Lower leg skin (tissue), 4 donors: Measurements from ENCODE around the gene UCHL1. TPM values are rescaled to one million over a fixed set of nuclear protein-coding genes. Genes with fewer than 3 reads are reported as not detected.

ENCODE experiments used
- DNase-seq, 2 donors: peaks; one replicate each; pipeline ENCODE4 v3.0.0-alpha.2; 2019; ENCODE audit warnings: low spot score in 2 of 2
- H3K4me3 ChIP-seq: fragments of 200-600 bp; sonication (generic); 2 replicates; pipeline ENCODE4 v1.5.1; 2017; ENCODE audit warnings: mild to moderate bottlenecking, low read depth; ENCODE audit not compliant: poor library complexity, severe bottlenecking
- CTCF ChIP-seq, 3 donors: fragments of 450-650 bp; IDR thresholded peaks; one replicate each; pipeline ENCODE4 v1.5.1; 2016; ENCODE audit warnings: antibody characterized with exemption in 3 of 3, mild to moderate bottlenecking in 3 of 3, moderate library complexity in 2 of 3
- POLR2A ChIP-seq, 2 donors: fragments of 450-650 bp; IDR thresholded peaks; one replicate each; pipeline ENCODE4 v1.6.1; 2016 to 2017; ENCODE audit warnings: antibody characterized with exemption in 2 of 2, mild to moderate bottlenecking in 1 of 2, moderate library complexity in 1 of 2
- WGBS, 2 donors: methylation state at CpG; one replicate each; pipeline ENCODE4 v1.1.5; 2018; 5-methylcytosine and 5-hydroxymethylcytosine counted together
- intact Hi-C: fragments of 100-400 bp; cut with DNase I; formaldehyde crosslinking; loops from one replicate; pipeline ENCODE4 v1.15.0; 2023; ENCODE audit warnings: low total_unique reads
- total RNA-seq, 4 donors: library from RNA; depleted of rRNA; stranded (reverse); fragments of >200 nt; gene quantifications; one replicate each; pipeline ENCODE4 v1.1.0, GENCODE V29; 2016

Gene UCHL1
- total RNA-seq, 4 donors from 2014 or later: 2.2 to 8.3 (median 5.1) TPM

GRCh38 chr4:41285202-41285863, 28.6 kb downstream of the UCHL1 start:
- DNase-seq: no peak
- TF ChIP-seq CTCF (IDR thresholded peaks at IDR 0.05): no peak
- TF ChIP-seq POLR2A (IDR thresholded peaks at IDR 0.05): no peak
- intact Hi-C loops: no loop called here
- WGBS, 2 donors: 92 to 94% methylated on average over 6 of the region's 6 CpGs
- H3K4me3 ChIP-seq: no peak overlapping the region

- TF ChIP-seq CTCF (IDR thresholded peaks at IDR 0.05): no peak
- no peak for TF ChIP-seq POLR2A (IDR thresholded peaks at IDR 0.05)
- intact Hi-C loops: no loop called here
- no peak overlapping the region for H3K4me3 ChIP-seq
- no peak for DNase-seq
- 87 to 89% methylated on average over 3 of the region's 3 CpGs for whole genome bisulfite sequencing, 2 donors
Observed at GRCh38 chr4:41285864-41286235, 29.1 kb downstream of the UCHL1 start.

GRCh38 chr4:41287005-41287404, 30.3 kb downstream of the UCHL1 start:
- WGBS, 2 donors: 78 to 96% methylated on average over 1 of the region's 1 CpG
- no peak for DNase-seq
- intact Hi-C loops: no loop called here
- no peak overlapping the region for H3K4me3 ChIP-seq
- TF ChIP-seq POLR2A (IDR thresholded peaks at IDR 0.05) (no peak), CTCF (IDR thresholded peaks at IDR 0.05) (no peak)

GRCh38 chr4:41287852-41288251, 31.1 kb downstream of the UCHL1 start:
- no peak for DNase-seq
- intact Hi-C loops: no loop called here
- no peak for TF ChIP-seq POLR2A (IDR thresholded peaks at IDR 0.05)
- TF ChIP-seq CTCF (IDR thresholded peaks at IDR 0.05): no peak
- no peak overlapping the region for H3K4me3 ChIP-seq
- 83 to 92% methylated on average over 6 to 10 of the region's 10 CpGs for WGBS, 2 donors

GRCh38 chr4:41288254-41288653, 31.5 kb downstream of the UCHL1 start:
- 92 to 95% methylated on average over 10 of the region's 10 CpGs for WGBS, 2 donors
- no peak overlapping the region for H3K4me3 ChIP-seq
- TF ChIP-seq POLR2A (IDR thresholded peaks at IDR 0.05): no peak
- TF ChIP-seq CTCF (IDR thresholded peaks at IDR 0.05): no peak
- intact Hi-C loops: no loop called here
- DNase-seq: no peak

GRCh38 chr4:41290479-41290878, 33.8 kb downstream of the UCHL1 start:
- no peak for DNase-seq
- no peak overlapping the region for H3K4me3 ChIP-seq
- 54 to 63% methylated on average over 4 of the region's 4 CpGs for WGBS, 2 donors
- no peak for TF ChIP-seq CTCF (IDR thresholded peaks at IDR 0.05)
- no peak for TF ChIP-seq POLR2A (IDR thresholded peaks at IDR 0.05)
- intact Hi-C loops: no loop called here
